ENCODE data around the gene STAT2.

DNA sequence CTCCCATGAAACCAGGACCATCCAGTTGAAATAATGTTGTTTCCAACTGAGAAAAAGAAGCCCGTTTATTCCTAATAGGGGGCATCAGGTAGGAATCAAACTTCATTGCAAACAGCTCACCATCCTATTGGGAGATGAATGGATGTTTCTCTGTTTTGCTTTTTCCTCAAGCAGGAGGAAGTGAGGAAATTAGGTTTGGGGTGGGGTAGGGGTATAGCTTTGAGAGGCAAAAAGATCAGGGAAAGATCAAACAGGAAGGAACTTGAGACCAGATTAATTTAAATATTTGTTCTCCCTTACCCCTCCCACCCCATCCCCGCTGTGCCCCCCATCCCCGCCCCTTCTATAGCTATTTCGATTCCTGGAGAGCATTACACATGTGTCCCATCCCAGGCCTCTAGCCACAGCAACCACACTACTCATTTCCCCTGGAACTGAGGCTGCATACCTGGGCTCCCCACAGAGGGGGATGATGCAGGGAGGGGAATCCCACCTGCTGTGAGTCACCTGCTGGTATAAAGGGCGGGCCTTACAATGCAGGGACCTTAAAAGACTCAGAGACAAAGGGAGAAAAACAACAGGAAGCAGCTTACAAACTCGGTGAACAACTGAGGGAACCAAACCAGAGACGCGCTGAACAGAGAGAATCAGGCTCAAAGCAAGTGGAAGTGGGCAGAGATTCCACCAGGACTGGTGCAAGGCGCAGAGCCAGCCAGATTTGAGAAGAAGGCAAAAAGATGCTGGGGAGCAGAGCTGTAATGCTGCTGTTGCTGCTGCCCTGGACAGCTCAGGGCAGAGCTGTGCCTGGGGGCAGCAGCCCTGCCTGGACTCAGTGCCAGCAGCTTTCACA, 21.4 kb downstream of the STAT2 start, which contains the start of gene IL23A:
- TF ChIP-seq, protein P1, sequence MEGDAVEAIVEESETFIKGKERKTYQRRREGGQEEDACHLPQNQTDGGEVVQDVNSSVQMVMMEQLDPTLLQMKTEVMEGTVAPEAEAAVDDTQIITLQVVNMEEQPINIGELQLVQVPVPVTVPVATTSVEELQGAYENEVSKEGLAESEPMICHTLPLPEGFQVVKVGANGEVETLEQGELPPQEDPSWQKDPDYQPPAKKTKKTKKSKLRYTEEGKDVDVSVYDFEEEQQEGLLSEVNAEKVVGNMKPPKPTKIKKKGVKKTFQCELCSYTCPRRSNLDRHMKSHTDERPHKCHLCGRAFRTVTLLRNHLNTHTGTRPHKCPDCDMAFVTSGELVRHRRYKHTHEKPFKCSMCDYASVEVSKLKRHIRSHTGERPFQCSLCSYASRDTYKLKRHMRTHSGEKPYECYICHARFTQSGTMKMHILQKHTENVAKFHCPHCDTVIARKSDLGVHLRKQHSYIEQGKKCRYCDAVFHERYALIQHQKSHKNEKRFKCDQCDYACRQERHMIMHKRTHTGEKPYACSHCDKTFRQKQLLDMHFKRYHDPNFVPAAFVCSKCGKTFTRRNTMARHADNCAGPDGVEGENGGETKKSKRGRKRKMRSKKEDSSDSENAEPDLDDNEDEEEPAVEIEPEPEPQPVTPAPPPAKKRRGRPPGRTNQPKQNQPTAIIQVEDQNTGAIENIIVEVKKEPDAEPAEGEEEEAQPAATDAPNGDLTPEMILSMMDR (conservative IDR thresholded peaks at IDR 0.05), result no peak
- no peak for TF ChIP-seq ZFX (IDR thresholded peaks at IDR 0.05)

Data from C4-2B (cell line).